ENCODE measurements around the gene C1QL4. TPM values are rescaled to one million over a fixed set of nuclear protein-coding genes. Genes with fewer than 3 reads are reported as not detected.

The C1QL4 gene
- total RNA-seq, 1 donor from 2014 or later, result not detected

GRCh38 chr12:49369411-49370145 lies 32.6 kb upstream of the C1QL4 start:
- TF ChIP-seq, protein P1, sequence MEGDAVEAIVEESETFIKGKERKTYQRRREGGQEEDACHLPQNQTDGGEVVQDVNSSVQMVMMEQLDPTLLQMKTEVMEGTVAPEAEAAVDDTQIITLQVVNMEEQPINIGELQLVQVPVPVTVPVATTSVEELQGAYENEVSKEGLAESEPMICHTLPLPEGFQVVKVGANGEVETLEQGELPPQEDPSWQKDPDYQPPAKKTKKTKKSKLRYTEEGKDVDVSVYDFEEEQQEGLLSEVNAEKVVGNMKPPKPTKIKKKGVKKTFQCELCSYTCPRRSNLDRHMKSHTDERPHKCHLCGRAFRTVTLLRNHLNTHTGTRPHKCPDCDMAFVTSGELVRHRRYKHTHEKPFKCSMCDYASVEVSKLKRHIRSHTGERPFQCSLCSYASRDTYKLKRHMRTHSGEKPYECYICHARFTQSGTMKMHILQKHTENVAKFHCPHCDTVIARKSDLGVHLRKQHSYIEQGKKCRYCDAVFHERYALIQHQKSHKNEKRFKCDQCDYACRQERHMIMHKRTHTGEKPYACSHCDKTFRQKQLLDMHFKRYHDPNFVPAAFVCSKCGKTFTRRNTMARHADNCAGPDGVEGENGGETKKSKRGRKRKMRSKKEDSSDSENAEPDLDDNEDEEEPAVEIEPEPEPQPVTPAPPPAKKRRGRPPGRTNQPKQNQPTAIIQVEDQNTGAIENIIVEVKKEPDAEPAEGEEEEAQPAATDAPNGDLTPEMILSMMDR (IDR thresholded peaks at IDR 0.05), result peak; percentile 33
- H3K4me3 Mint-ChIP-seq (ENCODE audit: unreplicated experiment), result peak overlapping the region; percentile 45
- H3K27me3 Mint-ChIP-seq (ENCODE audit: unreplicated experiment), result no peaks in the 10 kb centered on the region
- peak overlapping the region; percentile 60 for H3K27ac Mint-ChIP-seq (ENCODE audit: unreplicated experiment)
- H3K9me3 Mint-ChIP-seq (ENCODE audit: unreplicated experiment), result no peaks in the 10 kb centered on the region
- DNase-seq (ENCODE audit: extremely low spot score, unreplicated experiment), result no peak
- H3K4me1 Mint-ChIP-seq (ENCODE audit: unreplicated experiment), result peaks cover 38% of the 10 kb centered on the region
- H3K36me3 Mint-ChIP-seq (ENCODE audit: unreplicated experiment), result peaks cover 4% of the 10 kb centered on the region

DNA sequence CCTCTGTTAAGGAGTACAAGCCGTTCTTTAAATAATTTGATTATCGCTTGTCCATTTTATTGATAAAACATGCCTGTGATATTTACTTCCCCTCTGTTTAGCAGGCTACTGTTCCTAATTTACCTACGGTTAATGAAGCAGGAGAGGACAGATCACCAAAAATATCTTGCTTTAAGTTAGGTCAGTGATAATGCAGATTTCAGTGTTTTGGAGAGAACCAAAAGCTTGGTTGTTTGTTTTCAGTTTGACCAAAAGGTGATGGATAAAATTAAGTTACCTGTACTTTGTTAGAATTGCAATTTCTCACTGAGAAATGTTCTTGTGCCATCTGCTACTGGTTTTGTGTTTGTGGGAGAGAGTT lies 31.2 kb upstream of the C1QL4 start:
- H3K27ac Mint-ChIP-seq (ENCODE audit: unreplicated experiment), result peak overlapping the region; percentile 92
- H3K36me3 Mint-ChIP-seq (ENCODE audit: unreplicated experiment), result peaks cover 4% of the 10 kb centered on the region
- no peak for DNase-seq (ENCODE audit: extremely low spot score, unreplicated experiment)
- no peaks in the 10 kb centered on the region for H3K9me3 Mint-ChIP-seq (ENCODE audit: unreplicated experiment)
- peak overlapping the region; percentile 90 for H3K4me3 Mint-ChIP-seq (ENCODE audit: unreplicated experiment)
- no peaks in the 10 kb centered on the region for H3K27me3 Mint-ChIP-seq (ENCODE audit: unreplicated experiment)
- TF ChIP-seq, protein P1 (IDR thresholded peaks at IDR 0.05), result no peak
- peaks cover 38% of the 10 kb centered on the region for H3K4me1 Mint-ChIP-seq (ENCODE audit: unreplicated experiment)

GRCh38 chr12:49367381-49368239 lies 30.6 kb upstream of the C1QL4 start, which contains the start of gene SPATS2:
Gene SPATS2, plus strand, starts transcription at chr12:49367462. Its CDS starts 93,551 bp downstream, at chr12:49461013.
- Mint-ChIP-seq H3K4me1 (ENCODE audit: unreplicated experiment) (peaks cover 38% of the 10 kb centered on the region), H3K36me3 (ENCODE audit: unreplicated experiment) (peaks cover 4% of the 10 kb centered on the region), H3K27ac (ENCODE audit: unreplicated experiment) (peak within 1 kb of the TSS; percentile 92), H3K4me3 (ENCODE audit: unreplicated experiment) (peak within 1 kb of the TSS; percentile 90), H3K9me3 (ENCODE audit: unreplicated experiment) (no peaks in the 10 kb centered on the region), H3K27me3 (ENCODE audit: unreplicated experiment) (no peaks in the 10 kb centered on the region)
- no peak for DNase-seq (ENCODE audit: extremely low spot score, unreplicated experiment)
- TF ChIP-seq, protein P1 (IDR thresholded peaks at IDR 0.05), result no peak

- Mint-ChIP-seq H3K9me3 (ENCODE audit: unreplicated experiment) (no peaks in the 10 kb centered on the region), H3K27me3 (ENCODE audit: unreplicated experiment) (no peaks in the 10 kb centered on the region), H3K4me1 (ENCODE audit: unreplicated experiment) (peaks cover 38% of the 10 kb centered on the region), H3K4me3 (ENCODE audit: unreplicated experiment) (peak overlapping the region; percentile 90), H3K27ac (ENCODE audit: unreplicated experiment) (peak overlapping the region; percentile 92), H3K36me3 (ENCODE audit: unreplicated experiment) (peaks cover 4% of the 10 kb centered on the region)
- DNase-seq (ENCODE audit: extremely low spot score, unreplicated experiment), result peak; percentile 99
- TF ChIP-seq, protein P1 (IDR thresholded peaks at IDR 0.05), result peak; percentile 44
These were observed 29.8 kb upstream of the C1QL4 start for GRCh38 chr12:49366652-49367380.
